ENCODE results near the gene GNL1.

- TF ChIP-seq CTCF (IDR thresholded peaks at IDR 0.05; ENCODE audit: insufficient read depth, low read length), result no peak
- TF ChIP-seq REST (IDR thresholded peaks at IDR 0.05; ENCODE audit: insufficient replicate concordance, low read depth), result no peak
- TF ChIP-seq POLR2AphosphoS5 (IDR thresholded peaks at IDR 0.05; ENCODE audit: low read depth), result no peak
- no peak for TF ChIP-seq SPI1 (IDR thresholded peaks at IDR 0.05; ENCODE audit: borderline replicate concordance, low read depth)
- TF ChIP-seq GABPA (IDR thresholded peaks at IDR 0.05; ENCODE audit: low read depth), result no peak
These were observed 33.6 kb upstream of the GNL1 start for GRCh38 chr6:30589754-30590358.
